SW480 (cell line): ENCODE results near the gene GIMAP2.
A peak's percentile ranks its signal among the peaks of the same experiment; 100 is the strongest.
"Not testable (repeated sequence)": the region's sequence is repeated elsewhere in the genome, so short reads cannot be mapped to it uniquely, and the experiment has no call there.

Experiments
- DNase-seq: peaks from one replicate; pipeline ENCODE4 v3.0.0-alpha.2; 2016; ENCODE audit warnings: low spot score

GIMAP2 gene

GRCh38 chr7:150676854-150677253, 8.7 kb upstream of the GIMAP2 start:
- not testable (repeated sequence) for DNase-seq

- DNase-seq, result not testable (repeated sequence)
Measured at GRCh38 chr7:150678601-150679000, 6.9 kb upstream of the GIMAP2 start.

- DNase-seq, result not testable (repeated sequence)
Measured at GRCh38 chr7:150680364-150680763, 5.1 kb upstream of the GIMAP2 start.

- DNase-seq, result no peak
Measured at GRCh38 chr7:150686030-150686631, 625 bp downstream of the GIMAP2 start.

GRCh38 chr7:150688630-150689029, 3.1 kb downstream of the GIMAP2 start:
- DNase-seq, result no peak

GRCh38 chr7:150695654-150696053, 10.1 kb downstream of the GIMAP2 start:
- no peak for DNase-seq

GRCh38 chr7:150703209-150703608, 17.7 kb downstream of the GIMAP2 start:
- no peak for DNase-seq

GRCh38 chr7:150715293-150715692, 29.8 kb downstream of the GIMAP2 start:
- no peak for DNase-seq

GRCh38 chr7:150715738-150716137, 30.2 kb downstream of the GIMAP2 start:
- DNase-seq, result no peak

GRCh38 chr7:150716368-150716767, 30.9 kb downstream of the GIMAP2 start, which contains the start of gene GIMAP1:
Gene GIMAP1, plus strand, starts transcription at chr7:150716613. Its CDS starts 2,435 bp downstream, at chr7:150719048.
- DNase-seq, result no peak

GRCh38 chr7:150716939-150717338, 31.4 kb downstream of the GIMAP2 start:
- DNase-seq, result no peak

- no peak for DNase-seq
Measured at GRCh38 chr7:150717814-150718420, 32.4 kb downstream of the GIMAP2 start.

GRCh38 chr7:150719436-150719835, 33.9 kb downstream of the GIMAP2 start:
- DNase-seq, result no peak

GRCh38 chr7:150719960-150720891, 34.7 kb downstream of the GIMAP2 start:
- DNase-seq, result no peak

- DNase-seq, result no peak
Measured at GRCh38 chr7:150721970-150722373, 36.5 kb downstream of the GIMAP2 start.

- no peak for DNase-seq
Measured at GRCh38 chr7:150722431-150722931, 37.0 kb downstream of the GIMAP2 start.

GRCh38 chr7:150723467-150723866, 38.0 kb downstream of the GIMAP2 start:
- no peak for DNase-seq

GRCh38 chr7:150727381-150727780, 41.9 kb downstream of the GIMAP2 start:
- DNase-seq, result peak; percentile 70

- DNase-seq, result no peak
Measured at GRCh38 chr7:150728011-150728410, 42.5 kb downstream of the GIMAP2 start.

GRCh38 chr7:150728609-150729008, 43.1 kb downstream of the GIMAP2 start:
- DNase-seq, result no peak

GRCh38 chr7:150731916-150732315, 46.4 kb downstream of the GIMAP2 start:
- no peak for DNase-seq

GRCh38 chr7:150732786-150733481, 47.4 kb downstream of the GIMAP2 start:
- no peak for DNase-seq
